Gastrocnemius medialis (tissue), 4 donors: Measurements from ENCODE around the gene PAK4.

ENCODE experiments used
- POLR2A ChIP-seq, 2 donors: fragments of 450-650 bp; IDR thresholded peaks; one replicate each; pipeline ENCODE4 v1.6.1; 2017; ENCODE audit warnings: antibody characterized with exemption in 2 of 2, mild to moderate bottlenecking in 2 of 2, moderate library complexity in 2 of 2
- TF ChIP-seq, protein P1 (sequence below), 5 experiments: fragments of 450-650 bp in 3 of 5; fragments of 200-600 bp in 2 of 5; sonication (generic) in 2 of 5; IDR thresholded peaks in 4 of 5; conservative IDR thresholded peaks in 1 of 5; 1 replicate in 4 of 5; 2 replicates in 1 of 5; pipeline ENCODE4 v1.5.1; 2016 to 2019; ENCODE audit warnings: antibody characterized with exemption in 5 of 5, mild to moderate bottlenecking in 3 of 5, moderate library complexity in 3 of 5

DNA sequence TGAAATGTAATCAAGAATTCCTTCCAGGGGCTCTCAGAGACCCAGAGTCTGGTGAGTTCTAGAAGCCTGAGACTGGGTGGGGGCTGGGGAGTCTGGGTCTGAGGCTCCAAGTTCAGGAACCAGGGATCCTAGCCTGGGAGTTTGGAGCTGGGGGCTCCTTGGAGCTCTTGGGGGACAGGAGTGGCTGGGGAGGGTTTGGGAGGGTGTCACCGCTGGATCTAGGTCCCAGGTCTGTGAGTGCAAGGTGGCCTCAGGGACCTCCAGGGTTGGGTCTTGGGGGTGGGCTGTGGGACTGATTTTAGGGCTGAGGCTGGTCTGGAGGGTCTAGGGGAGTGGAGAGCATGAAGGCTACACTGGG lies 77.4 kb downstream of the PAK4 start:
- TF ChIP-seq POLR2A (IDR thresholded peaks at IDR 0.05), result no peak
- TF ChIP-seq, protein P1, sequence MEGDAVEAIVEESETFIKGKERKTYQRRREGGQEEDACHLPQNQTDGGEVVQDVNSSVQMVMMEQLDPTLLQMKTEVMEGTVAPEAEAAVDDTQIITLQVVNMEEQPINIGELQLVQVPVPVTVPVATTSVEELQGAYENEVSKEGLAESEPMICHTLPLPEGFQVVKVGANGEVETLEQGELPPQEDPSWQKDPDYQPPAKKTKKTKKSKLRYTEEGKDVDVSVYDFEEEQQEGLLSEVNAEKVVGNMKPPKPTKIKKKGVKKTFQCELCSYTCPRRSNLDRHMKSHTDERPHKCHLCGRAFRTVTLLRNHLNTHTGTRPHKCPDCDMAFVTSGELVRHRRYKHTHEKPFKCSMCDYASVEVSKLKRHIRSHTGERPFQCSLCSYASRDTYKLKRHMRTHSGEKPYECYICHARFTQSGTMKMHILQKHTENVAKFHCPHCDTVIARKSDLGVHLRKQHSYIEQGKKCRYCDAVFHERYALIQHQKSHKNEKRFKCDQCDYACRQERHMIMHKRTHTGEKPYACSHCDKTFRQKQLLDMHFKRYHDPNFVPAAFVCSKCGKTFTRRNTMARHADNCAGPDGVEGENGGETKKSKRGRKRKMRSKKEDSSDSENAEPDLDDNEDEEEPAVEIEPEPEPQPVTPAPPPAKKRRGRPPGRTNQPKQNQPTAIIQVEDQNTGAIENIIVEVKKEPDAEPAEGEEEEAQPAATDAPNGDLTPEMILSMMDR (IDR thresholded peaks at IDR 0.05 in 4 of 5, conservative IDR thresholded peaks at IDR 0.05 in 1 of 5), result no peak
